HepG2 (cell line): ENCODE measurements around the gene VAMP3. TPM values are rescaled to one million over a fixed set of nuclear protein-coding genes. Genes with fewer than 3 reads are reported as not detected.

Source experiments
- ATAC-seq: fragments of 200-7000 bp; cut with Tn5 transposase; 3 replicates; pipeline ENCODE4 v1.9.1; 2020; ENCODE audit warnings: mild to moderate bottlenecking, moderate library complexity
- BruUV-seq: library from RNA; stranded (reverse); fragments of 400-500 nt; replicated peaks from 2 replicates; lab custom pipeline; 2021; lab: Mats Ljungman, UMichigan
- CTCF ChIA-PET: fragments of 300-600 bp; formaldehyde crosslinking; extraction: SDS; loops from one replicate; lab custom pipeline; 2021; ENCODE audit warnings: low total read pairs, inconsistent platforms, low intra/inter-chr PET ratio; lab: Yijun Ruan, JAX
- POLR2A ChIA-PET: fragments of 350-600 bp; sonication (Branson Sonifier 250); formaldehyde crosslinking; loops from one replicate; lab custom pipeline; 2020; ENCODE audit warnings: antibody characterized with exemption, inconsistent platforms; lab: Yijun Ruan, JAX
- DNase-seq: peaks from one replicate; pipeline ENCODE4 v3.0.0-alpha.2; 2015; ENCODE audit warnings: low spot score
- FAIRE-seq: peaks from 3 replicates; lab custom pipeline; 2011; peaks lifted over from hg19 to GRCh38; lab: Jason Lieb, UNC
- H2AFZ ChIP-seq: one replicate; pipeline ENCODE4 v1.6.1; 2011; ENCODE audit warnings: low read length, inconsistent platforms
- H3K27ac ChIP-seq: fragments of 300-600 bp; 3 replicates; pipeline ENCODE4 v1.8.0; 2011; ENCODE audit warnings: mixed run types, mild to moderate bottlenecking, mixed read lengths, low read length, inconsistent platforms; ENCODE audit not compliant: insufficient read depth; ENCODE audit errors: extremely low read length
- H3K27me3 ChIP-seq, 2 experiments: fragments of 200-600 bp in 1 of 2; 2 replicates in 1 of 2; 3 replicates in 1 of 2; pipeline versions ENCODE4 v1.6.0 to v1.8.0; 2011; ENCODE audit warnings: low read length in 2 of 2, mild to moderate bottlenecking in 2 of 2, moderate library complexity in 2 of 2, inconsistent platforms in 1 of 2; ENCODE audit not compliant: insufficient read depth in 2 of 2, control insufficient read depth in 1 of 2
- H3K36me3 ChIP-seq, 2 experiments: fragments of 200-600 bp in 1 of 2; replicated peaks in 1 of 2; 2 replicates in 1 of 2; 3 replicates in 1 of 2; pipeline versions ENCODE4 v1.5.1 to v1.8.0; 2011; ENCODE audit warnings: low read length in 2 of 2, inconsistent platforms in 1 of 2; ENCODE audit not compliant: insufficient read depth in 2 of 2, control insufficient read depth in 1 of 2
- H3K4me1 ChIP-seq: 2 replicates; pipeline ENCODE4 v1.5.1; 2012; ENCODE audit warnings: low read length, inconsistent platforms; ENCODE audit not compliant: insufficient read depth
- H3K4me2 ChIP-seq: 2 replicates; pipeline ENCODE4 v1.6.0; 2011; ENCODE audit warnings: low read depth, low read length, inconsistent platforms
- H3K4me3 ChIP-seq, 3 experiments: fragments of 200-600 bp in 1 of 3; sonication (generic), shearing (Covaris generic) in 1 of 3; replicated peaks in 1 of 3; 2 replicates each; pipeline ENCODE4 v1.5.1; 2011 to 2016; ENCODE audit warnings: low read length in 3 of 3, inconsistent platforms in 2 of 3, low read depth in 2 of 3, mild to moderate bottlenecking in 2 of 3, control low read depth in 1 of 3, mixed read lengths in 1 of 3; ENCODE audit not compliant: insufficient read depth in 1 of 3
- H3K79me2 ChIP-seq: one replicate; pipeline ENCODE4 v1.6.1; 2011; ENCODE audit warnings: low read length, inconsistent platforms; ENCODE audit not compliant: insufficient read depth
- H3K9ac ChIP-seq: 2 replicates; pipeline ENCODE4 v1.6.0; 2011; ENCODE audit warnings: mild to moderate bottlenecking, low read depth, low read length, inconsistent platforms; ENCODE audit not compliant: insufficient read depth
- H3K9me3 ChIP-seq: 2 replicates; pipeline ENCODE4 v1.5.1; 2012; ENCODE audit warnings: mild to moderate bottlenecking, low read length
- H4K20me1 ChIP-seq: 2 replicates; pipeline ENCODE4 v1.6.0; 2011; ENCODE audit warnings: inconsistent platforms, mild to moderate bottlenecking, low read length, moderate library complexity; ENCODE audit not compliant: insufficient read depth
- FOXJ3 ChIP-seq: sonication (generic); formaldehyde crosslinking; IDR thresholded peaks from 2 replicates; pipeline ENCODE4 v1.4.0; 2020; ENCODE audit warnings: missing genetic modification reagents, mild to moderate bottlenecking, borderline replicate concordance
- IRX3 ChIP-seq: sonication (generic); formaldehyde crosslinking; IDR thresholded peaks from 2 replicates; pipeline ENCODE4 v1.8.1; 2023; ENCODE audit warnings: mild to moderate bottlenecking, low read depth, missing genetic modification reagents, borderline replicate concordance
- MAZ ChIP-seq, 2 experiments: sonication (generic) in 1 of 2; formaldehyde crosslinking in 1 of 2; IDR thresholded peaks; 2 replicates each; pipeline versions ENCODE4 v1.5.0 to v1.6.1; 2012 to 2020; ENCODE audit warnings: low read depth in 2 of 2, mild to moderate bottlenecking in 2 of 2, borderline replicate concordance in 1 of 2, improper control_type of control experiment in 1 of 2, low read length in 1 of 2, missing genetic modification reagents in 1 of 2, moderate library complexity in 1 of 2
- NCOA1 ChIP-seq: sonication (generic); formaldehyde crosslinking; IDR thresholded peaks from 2 replicates; pipeline ENCODE4 v1.9.0; 2021; ENCODE audit warnings: missing genetic modification reagents
- NFE2L2 ChIP-seq: fragments of 150-350 bp; IDR thresholded peaks from 2 replicates; pipeline ENCODE4 v1.6.1; 2014; ENCODE audit warnings: low read length
- SPEN ChIP-seq: sonication (generic); formaldehyde crosslinking; IDR thresholded peaks from 2 replicates; pipeline ENCODE4 v1.5.1; 2020; ENCODE audit warnings: low read depth, mild to moderate bottlenecking, missing genetic modification reagents
- SRF ChIP-seq: IDR thresholded peaks from 2 replicates; pipeline ENCODE4 v1.6.1; 2011; ENCODE audit warnings: mild to moderate bottlenecking, low read depth, low read length, moderate library complexity
- ZFP37 ChIP-seq: sonication (generic); formaldehyde crosslinking; IDR thresholded peaks from 2 replicates; pipeline ENCODE4 v1.4.0; 2020; ENCODE audit warnings: missing genetic modification reagents, borderline replicate concordance
- ZNF10 ChIP-seq: sonication (generic); formaldehyde crosslinking; IDR thresholded peaks from 2 replicates; pipeline ENCODE4 v1.4.0; 2020; ENCODE audit warnings: mild to moderate bottlenecking, low read depth, missing genetic modification reagents, borderline replicate concordance
- ZNF34 ChIP-seq: sonication (generic); formaldehyde crosslinking; IDR thresholded peaks from 2 replicates; pipeline ENCODE4 v1.4.0; 2020; ENCODE audit warnings: mild to moderate bottlenecking, missing genetic modification reagents, borderline replicate concordance
- ZNF44 ChIP-seq: sonication (generic); formaldehyde crosslinking; IDR thresholded peaks from 2 replicates; pipeline ENCODE4 v1.5.1; 2020; ENCODE audit warnings: mild to moderate bottlenecking, missing genetic modification reagents
- ZNF713 ChIP-seq: sonication (generic); formaldehyde crosslinking; IDR thresholded peaks from 2 replicates; pipeline ENCODE4 v1.4.0; 2020; ENCODE audit warnings: mild to moderate bottlenecking, missing genetic modification reagents
- ZNF766 ChIP-seq: sonication (generic); formaldehyde crosslinking; IDR thresholded peaks from 2 replicates; pipeline ENCODE4 v1.5.0; 2020; ENCODE audit warnings: missing genetic modification reagents, borderline replicate concordance
- WGBS: methylation state at CpG from one replicate; pipeline ENCODE4 v1.1.6; 2017; ENCODE audit warnings: low lambda C conversion rate; 5-methylcytosine and 5-hydroxymethylcytosine counted together
- in situ Hi-C: cut with HindIII; loops from 2 replicates; pipeline ENCODE4 v1.10.0; 2017; ENCODE audit warnings: low pct_unique_long_range_greater_than_20kb; ENCODE audit not compliant: extremely low pct_ligation_motif_present
- intact Hi-C: fragments of 100-400 bp; cut with micrococcal nuclease; formaldehyde crosslinking; loops from one replicate; pipeline ENCODE4 v1.10.0; 2022; ENCODE audit not compliant: unreplicated experiment
- polyA plus RNA-seq, 8 experiments: library from polyadenylated mRNA; depleted of rRNA in 3 of 8; stranded (reverse) in 7 of 8; unstranded in 1 of 8; fragments of >200 nt; fragmentation: Illumina TruSeq in 4 of 8; extraction: Trizol in 4 of 8; gene quantifications; 2 replicates each; pipeline versions ENCODE4 v1.2.1 to v1.2.3, GENCODE V29; 2011 to 2016; ENCODE audit warnings: low read depth in 4 of 8, missing spikeins in 1 of 8, mixed read lengths in 1 of 8; ENCODE audit not compliant: insufficient read depth in 1 of 8
- total RNA-seq, 5 experiments: library from RNA; depleted of rRNA; stranded (reverse); fragments of >200 nt; fragmentation: Illumina TruSeq; extraction: Trizol; gene quantifications; 2 replicates each; pipeline ENCODE4 v1.2.3, GENCODE V29; 2016; ENCODE audit warnings: low read depth in 1 of 5
- TF ChIP-seq, protein P1 (sequence below): IDR thresholded peaks from 2 replicates; pipeline ENCODE4 v1.6.1; 2016
- TF ChIP-seq, protein P2 (sequence below): IDR thresholded peaks from 2 replicates; pipeline ENCODE4 v1.6.1; 2012; ENCODE audit warnings: inconsistent platforms
- TF ChIP-seq, protein P3 (sequence below): sonication (generic); formaldehyde crosslinking; IDR thresholded peaks from 2 replicates; pipeline ENCODE4 v1.4.0; 2020; ENCODE audit warnings: mild to moderate bottlenecking, missing genetic modification reagents
- TF ChIP-seq, protein P4 (sequence below): sonication (generic); formaldehyde crosslinking; conservative IDR thresholded peaks from 2 replicates; pipeline ENCODE4 v1.4.0; 2020; ENCODE audit warnings: missing genetic modification reagents

The VAMP3 gene
- total and polyA plus RNA-seq, 2 of the 13 experiments (the other 11 are each of a cell fraction or from before 2014, with no cell fraction given), result 75.3 to 88.7 TPM

DNA sequence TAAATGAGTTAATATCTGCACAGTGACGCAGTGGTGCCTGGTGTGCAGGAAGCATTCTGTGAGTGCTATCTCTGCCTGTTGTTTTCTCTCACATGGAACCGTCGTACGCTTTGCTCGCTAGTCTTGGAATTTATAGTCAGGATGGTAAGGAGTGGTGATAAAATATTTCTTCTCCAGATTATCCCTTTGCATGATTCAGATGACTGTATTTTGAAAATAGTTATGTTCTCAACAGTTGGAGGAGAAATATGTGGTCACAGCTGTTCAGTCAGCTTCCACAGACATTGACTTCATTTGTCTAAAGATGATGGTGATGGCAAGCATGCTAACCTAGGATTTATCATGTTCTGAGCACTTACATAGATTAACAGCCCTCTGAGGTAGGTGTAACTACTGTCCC lies 41.3 kb upstream of the VAMP3 start:
- 0 out of 5 replicates have a peak, but pooled peaks cover 0 to 8% of the 10 kb centered on the region in 2 experiments for H3K36me3 ChIP-seq
- H3K9me3 ChIP-seq, result no peaks in the 10 kb centered on the region
- intact Hi-C loops (no loop called here), in situ Hi-C loops (no loop called here)
- POLR2A ChIA-PET, result no interaction called here
- no peak overlapping the region for H3K27ac ChIP-seq
- DNase-seq (no peak), ATAC-seq (no peak), FAIRE-seq (no peak)
- BruUV-seq, result no TSS peak
- no peaks in the 10 kb centered on the region for H3K27me3 ChIP-seq
- no peak overlapping the region for H3K9ac ChIP-seq
- H3K4me2 ChIP-seq, result no peak overlapping the region
- TF ChIP-seq ZNF713 (CRISPR knock-in tag), result no peak
- TF ChIP-seq, protein P1, sequence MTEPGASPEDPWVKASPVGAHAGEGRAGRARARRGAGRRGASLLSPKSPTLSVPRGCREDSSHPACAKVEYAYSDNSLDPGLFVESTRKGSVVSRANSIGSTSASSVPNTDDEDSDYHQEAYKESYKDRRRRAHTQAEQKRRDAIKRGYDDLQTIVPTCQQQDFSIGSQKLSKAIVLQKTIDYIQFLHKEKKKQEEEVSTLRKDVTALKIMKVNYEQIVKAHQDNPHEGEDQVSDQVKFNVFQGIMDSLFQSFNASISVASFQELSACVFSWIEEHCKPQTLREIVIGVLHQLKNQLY (CRISPR knock-in tag), result no peak
- TF ChIP-seq SPEN (CRISPR knock-in tag), result no peak
- TF ChIP-seq, protein P2, sequence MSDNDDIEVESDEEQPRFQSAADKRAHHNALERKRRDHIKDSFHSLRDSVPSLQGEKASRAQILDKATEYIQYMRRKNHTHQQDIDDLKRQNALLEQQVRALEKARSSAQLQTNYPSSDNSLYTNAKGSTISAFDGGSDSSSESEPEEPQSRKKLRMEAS, result no peak
- no peak for TF ChIP-seq ZFP37 (CRISPR knock-in tag)
- TF ChIP-seq ZNF10 (CRISPR knock-in tag), result no peak
- TF ChIP-seq, protein P3, sequence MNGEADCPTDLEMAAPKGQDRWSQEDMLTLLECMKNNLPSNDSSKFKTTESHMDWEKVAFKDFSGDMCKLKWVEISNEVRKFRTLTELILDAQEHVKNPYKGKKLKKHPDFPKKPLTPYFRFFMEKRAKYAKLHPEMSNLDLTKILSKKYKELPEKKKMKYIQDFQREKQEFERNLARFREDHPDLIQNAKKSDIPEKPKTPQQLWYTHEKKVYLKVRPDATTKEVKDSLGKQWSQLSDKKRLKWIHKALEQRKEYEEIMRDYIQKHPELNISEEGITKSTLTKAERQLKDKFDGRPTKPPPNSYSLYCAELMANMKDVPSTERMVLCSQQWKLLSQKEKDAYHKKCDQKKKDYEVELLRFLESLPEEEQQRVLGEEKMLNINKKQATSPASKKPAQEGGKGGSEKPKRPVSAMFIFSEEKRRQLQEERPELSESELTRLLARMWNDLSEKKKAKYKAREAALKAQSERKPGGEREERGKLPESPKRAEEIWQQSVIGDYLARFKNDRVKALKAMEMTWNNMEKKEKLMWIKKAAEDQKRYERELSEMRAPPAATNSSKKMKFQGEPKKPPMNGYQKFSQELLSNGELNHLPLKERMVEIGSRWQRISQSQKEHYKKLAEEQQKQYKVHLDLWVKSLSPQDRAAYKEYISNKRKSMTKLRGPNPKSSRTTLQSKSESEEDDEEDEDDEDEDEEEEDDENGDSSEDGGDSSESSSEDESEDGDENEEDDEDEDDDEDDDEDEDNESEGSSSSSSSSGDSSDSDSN, result no peak
- TF ChIP-seq SRF, result no peak
- TF ChIP-seq ZNF44 (CRISPR knock-in tag), result no peak
- no peak for TF ChIP-seq ZNF34
- no peak for TF ChIP-seq FOXJ3 (CRISPR knock-in tag)
- no peak for TF ChIP-seq MAZ (IDR thresholded peaks at IDR 0.05; ENCODE audit: borderline replicate concordance, low read depth, low read length)
- TF ChIP-seq MAZ (CRISPR knock-in tag; IDR thresholded peaks at IDR 0.05; ENCODE audit: low read depth), result no peak
- no peak for TF ChIP-seq IRX3
- TF ChIP-seq, protein P4, sequence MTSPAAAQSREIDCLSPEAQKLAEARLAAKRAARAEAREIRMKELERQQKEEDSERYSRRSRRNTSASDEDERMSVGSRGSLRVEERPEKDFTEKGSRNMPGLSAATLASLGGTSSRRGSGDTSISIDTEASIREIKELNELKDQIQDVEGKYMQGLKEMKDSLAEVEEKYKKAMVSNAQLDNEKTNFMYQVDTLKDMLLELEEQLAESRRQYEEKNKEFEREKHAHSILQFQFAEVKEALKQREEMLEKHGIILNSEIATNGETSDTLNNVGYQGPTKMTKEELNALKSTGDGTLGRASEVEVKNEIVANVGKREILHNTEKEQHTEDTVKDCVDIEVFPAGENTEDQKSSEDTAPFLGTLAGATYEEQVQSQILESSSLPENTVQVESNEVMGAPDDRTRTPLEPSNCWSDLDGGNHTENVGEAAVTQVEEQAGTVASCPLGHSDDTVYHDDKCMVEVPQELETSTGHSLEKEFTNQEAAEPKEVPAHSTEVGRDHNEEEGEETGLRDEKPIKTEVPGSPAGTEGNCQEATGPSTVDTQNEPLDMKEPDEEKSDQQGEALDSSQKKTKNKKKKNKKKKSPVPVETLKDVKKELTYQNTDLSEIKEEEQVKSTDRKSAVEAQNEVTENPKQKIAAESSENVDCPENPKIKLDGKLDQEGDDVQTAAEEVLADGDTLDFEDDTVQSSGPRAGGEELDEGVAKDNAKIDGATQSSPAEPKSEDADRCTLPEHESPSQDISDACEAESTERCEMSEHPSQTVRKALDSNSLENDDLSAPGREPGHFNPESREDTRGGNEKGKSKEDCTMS (CRISPR knock-in tag), result no peak
- no peak for TF ChIP-seq NFE2L2
- TF ChIP-seq NCOA1 (CRISPR knock-in tag), result no peak
- TF ChIP-seq ZNF766, result no peak
- CTCF ChIA-PET, result no interaction called here
- H3K79me2 ChIP-seq, result no peaks in the 10 kb centered on the region
- H2AFZ ChIP-seq, result no peak overlapping the region
- no peak overlapping the region for H3K4me3 ChIP-seq
- H3K4me1 ChIP-seq, result no peaks in the 10 kb centered on the region
- no peaks in the 10 kb centered on the region for H4K20me1 ChIP-seq
- 96% methylated on average over 5 of the region's 5 CpGs for WGBS
